Choroid plexus epithelial cell (primary cell): Measurements from ENCODE around the gene INVS.

Experiments used
- DNase-seq: peaks from one replicate; pipeline ENCODE4 v3.0.0-alpha.2; 2010; ENCODE audit warnings: low read depth
- H3K4me3 ChIP-seq: 2 replicates; pipeline ENCODE4 v1.5.1; 2011; ENCODE audit warnings: low read depth, mild to moderate bottlenecking, control low read depth, low read length, moderate library complexity
- TF ChIP-seq, protein P1 (sequence below): conservative IDR thresholded peaks from 2 replicates; pipeline ENCODE4 v1.5.1; 2011; ENCODE audit warnings: low read depth, mild to moderate bottlenecking, control low read depth, inconsistent platforms, low read length, moderate library complexity

INVS gene

GRCh38 chr9:100170085-100170484, 71.0 kb downstream of the INVS start:
- no peak overlapping the region for H3K4me3 ChIP-seq
- TF ChIP-seq, protein P1, sequence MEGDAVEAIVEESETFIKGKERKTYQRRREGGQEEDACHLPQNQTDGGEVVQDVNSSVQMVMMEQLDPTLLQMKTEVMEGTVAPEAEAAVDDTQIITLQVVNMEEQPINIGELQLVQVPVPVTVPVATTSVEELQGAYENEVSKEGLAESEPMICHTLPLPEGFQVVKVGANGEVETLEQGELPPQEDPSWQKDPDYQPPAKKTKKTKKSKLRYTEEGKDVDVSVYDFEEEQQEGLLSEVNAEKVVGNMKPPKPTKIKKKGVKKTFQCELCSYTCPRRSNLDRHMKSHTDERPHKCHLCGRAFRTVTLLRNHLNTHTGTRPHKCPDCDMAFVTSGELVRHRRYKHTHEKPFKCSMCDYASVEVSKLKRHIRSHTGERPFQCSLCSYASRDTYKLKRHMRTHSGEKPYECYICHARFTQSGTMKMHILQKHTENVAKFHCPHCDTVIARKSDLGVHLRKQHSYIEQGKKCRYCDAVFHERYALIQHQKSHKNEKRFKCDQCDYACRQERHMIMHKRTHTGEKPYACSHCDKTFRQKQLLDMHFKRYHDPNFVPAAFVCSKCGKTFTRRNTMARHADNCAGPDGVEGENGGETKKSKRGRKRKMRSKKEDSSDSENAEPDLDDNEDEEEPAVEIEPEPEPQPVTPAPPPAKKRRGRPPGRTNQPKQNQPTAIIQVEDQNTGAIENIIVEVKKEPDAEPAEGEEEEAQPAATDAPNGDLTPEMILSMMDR = no peak
- DNase-seq = peak; percentile 37

DNA sequence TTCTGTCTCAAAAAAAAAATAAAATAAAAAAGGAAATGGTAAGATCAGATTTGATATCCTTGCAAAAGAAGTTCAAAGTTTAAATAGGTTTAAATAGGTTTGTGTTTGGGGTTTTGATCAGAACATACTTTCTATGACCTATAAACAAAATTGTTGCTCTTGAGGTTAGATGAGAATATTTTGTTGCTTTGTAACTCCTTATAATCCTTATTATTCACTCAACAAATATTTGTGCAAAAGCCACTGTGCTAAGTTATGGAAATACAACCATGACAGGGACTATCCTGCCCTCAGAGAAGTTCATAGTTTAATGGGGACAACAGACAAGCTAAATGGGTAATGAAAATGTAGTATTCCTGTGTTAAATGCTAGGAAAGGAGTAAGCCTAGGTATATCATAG, 71.5 kb downstream of the INVS start:
- DNase-seq = peak; percentile 10
- H3K4me3 ChIP-seq = no peak overlapping the region
- TF ChIP-seq, protein P1 = no peak

DNA sequence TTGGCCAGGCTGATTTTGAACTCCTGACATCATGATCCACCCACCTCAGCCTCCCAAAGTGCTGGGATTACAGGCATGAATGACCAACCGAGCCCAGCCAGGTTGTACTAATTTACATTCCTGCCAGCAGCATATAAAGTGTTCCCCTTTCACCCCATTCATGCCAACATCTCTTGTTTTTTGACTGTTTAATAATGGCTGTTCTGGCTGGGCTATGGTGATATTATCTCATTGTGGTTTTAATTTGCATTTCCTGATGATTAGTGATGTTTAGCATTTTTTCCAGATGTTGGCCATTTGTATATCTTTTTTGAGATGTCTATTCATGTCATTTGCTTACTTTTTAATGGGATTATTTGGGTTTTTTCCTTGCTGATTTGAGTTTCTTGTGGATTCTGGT, 87.3 kb downstream of the INVS start:
- no peak for DNase-seq
- no peak overlapping the region for H3K4me3 ChIP-seq
- TF ChIP-seq, protein P1 = no peak

GRCh38 chr9:100190339-100190738, 91.3 kb downstream of the INVS start:
- TF ChIP-seq, protein P1 = no peak
- no peak overlapping the region for H3K4me3 ChIP-seq
- no peak for DNase-seq

- TF ChIP-seq, protein P1 = no peak
- DNase-seq = no peak
- no peak overlapping the region for H3K4me3 ChIP-seq
Observed at GRCh38 chr9:100191264-100191663, 92.2 kb downstream of the INVS start.

- no peak for DNase-seq
- H3K4me3 ChIP-seq = no peak overlapping the region
- TF ChIP-seq, protein P1 = no peak
Observed at GRCh38 chr9:100193078-100193477, 94.0 kb downstream of the INVS start.

- TF ChIP-seq, protein P1 = no peak
- no peak overlapping the region for H3K4me3 ChIP-seq
- no peak for DNase-seq
Observed at GRCh38 chr9:100196215-100196614, 97.2 kb downstream of the INVS start.
